Urinary bladder (tissue), 4 donors: ENCODE measurements around the gene TXLNB. TPM values are rescaled to one million over a fixed set of nuclear protein-coding genes. Genes with fewer than 3 reads are reported as not detected.
"Not testable (repeated sequence)": the region's sequence is repeated elsewhere in the genome, so short reads cannot be mapped to it uniquely, and the experiment has no call there.

Source experiments
- DNase-seq: peaks from one replicate; pipeline ENCODE4 v3.0.0-alpha.2; 2015; ENCODE audit errors: extremely low spot score
- H3K27ac ChIP-seq: one replicate; pipeline ENCODE4 v1.5.1; 2013; ENCODE audit warnings: low read depth, mild to moderate bottlenecking, moderate library complexity
- H3K36me3 ChIP-seq: one replicate; pipeline ENCODE4 v1.6.1; 2013; ENCODE audit warnings: mild to moderate bottlenecking, moderate library complexity; ENCODE audit not compliant: insufficient read depth
- H3K4me1 ChIP-seq: one replicate; pipeline ENCODE4 v1.6.1; 2013; ENCODE audit warnings: mild to moderate bottlenecking, moderate library complexity; ENCODE audit not compliant: insufficient read depth
- H3K4me3 ChIP-seq: one replicate; pipeline ENCODE4 v1.5.1; 2013; ENCODE audit warnings: low read depth, low read length
- WGBS: extraction: QIAGEN DNeasy Blood & Tissue Kit; methylation state at CpG from one replicate; pipeline ENCODE4 v1.1.7; 2013; 5-methylcytosine and 5-hydroxymethylcytosine counted together
- polyA plus RNA-seq: library from polyadenylated mRNA; stranded (reverse); fragments of 200-250 nt; gene quantifications from one replicate; pipeline ENCODE4 v1.2.3, GENCODE V29; 2013
- total RNA-seq: library from RNA; depleted of rRNA; stranded (reverse); fragments of >200 nt; gene quantifications from one replicate; pipeline ENCODE4 v1.2.3, GENCODE V29; 2014
- donor health status: healthy with polysubstance abuse.
- donor health status: healthy.

TXLNB gene
- total and polyA plus RNA-seq, 2 donors: 0.58 to 8.0 TPM

DNA sequence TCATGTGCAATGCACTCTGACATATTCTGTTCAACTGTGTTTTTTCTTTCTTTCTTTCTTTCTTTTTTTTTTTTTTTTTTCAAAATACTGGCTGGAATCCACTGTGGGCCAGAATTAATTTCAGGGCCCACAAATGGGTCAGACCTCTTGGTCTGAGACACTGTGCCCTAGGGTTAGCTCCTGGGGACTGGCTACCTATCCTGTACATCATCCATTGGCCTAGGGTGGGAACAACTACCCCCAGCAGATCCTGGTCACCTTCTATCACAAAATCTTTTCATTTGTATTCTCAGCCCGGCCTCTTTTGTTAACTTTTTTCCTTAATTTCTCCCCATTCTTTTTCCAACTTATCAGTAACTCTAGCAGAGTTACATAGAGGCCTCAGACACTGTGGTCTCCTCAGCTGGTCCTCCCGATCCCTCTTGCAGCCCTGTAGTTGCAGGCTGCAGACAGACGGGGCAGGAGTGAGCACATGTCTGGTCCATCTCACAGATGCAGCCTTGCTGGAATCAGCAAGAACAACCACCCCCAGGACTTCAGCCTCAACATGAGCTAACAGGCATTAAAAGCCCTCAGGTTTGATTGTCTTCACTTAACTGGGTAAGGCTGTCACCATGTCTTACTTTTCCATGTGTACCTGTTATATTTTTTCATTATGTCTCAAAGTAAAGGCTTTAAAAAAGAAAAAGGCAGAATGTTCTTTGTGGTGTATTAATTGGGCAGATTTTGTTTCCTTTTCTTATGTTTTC lies 41.3 kb downstream of the TXLNB start:
- no peak for DNase-seq
- Histone ChIP-seq H3K4me1 (no peaks in the 10 kb centered on the region), H3K27ac (no peak overlapping the region), H3K36me3 (no peaks in the 10 kb centered on the region), H3K4me3 (no peak overlapping the region)
- WGBS: 50% methylated on average over 3 of the region's 3 CpGs

DNA sequence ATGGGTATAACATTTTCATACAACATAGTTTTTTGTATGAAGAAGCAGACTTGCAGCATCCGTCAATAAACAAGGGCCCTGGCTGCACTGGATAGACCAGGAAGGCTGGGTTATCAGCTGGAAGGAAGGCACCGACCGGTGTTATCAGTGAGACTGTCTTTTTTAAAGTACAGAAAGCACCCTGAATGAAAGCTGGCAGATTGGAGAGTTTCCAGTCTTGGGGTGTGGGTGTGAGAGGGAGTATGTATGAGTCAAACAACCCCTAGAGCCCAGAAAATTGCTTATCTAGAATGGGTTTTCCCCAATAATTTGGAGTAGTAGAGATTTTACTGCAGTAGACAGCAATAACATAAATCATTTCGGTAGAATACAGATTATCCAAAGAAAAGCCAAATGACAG lies 42.4 kb downstream of the TXLNB start:
- 61% methylated on average over 4 of the region's 4 CpGs for WGBS
- H3K4me1 ChIP-seq: no peaks in the 10 kb centered on the region
- no peak for DNase-seq
- no peaks in the 10 kb centered on the region for H3K36me3 ChIP-seq
- H3K4me3 ChIP-seq: no peak overlapping the region
- H3K27ac ChIP-seq: no peak overlapping the region

DNA sequence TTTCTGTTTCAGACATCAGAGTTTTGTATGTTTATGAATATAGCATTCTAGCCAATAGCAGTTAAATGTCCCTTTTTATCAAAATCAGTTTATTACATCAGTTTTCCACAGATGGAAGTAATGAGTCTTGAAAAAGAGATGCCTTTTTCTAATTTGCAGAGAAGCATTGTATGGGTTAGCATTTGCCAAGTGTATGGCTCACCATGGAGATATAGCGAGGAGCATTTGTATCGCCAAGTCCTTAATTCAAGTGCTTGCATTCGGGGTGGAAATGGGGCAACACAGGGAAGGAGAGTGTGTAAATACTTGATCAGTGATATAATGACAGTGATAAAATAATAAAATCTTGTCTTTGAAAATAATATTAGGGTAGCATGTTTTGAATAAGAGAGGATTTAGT lies 42.9 kb downstream of the TXLNB start:
- no peak for DNase-seq
- H3K4me1 ChIP-seq: no peaks in the 10 kb centered on the region
- H3K4me3 ChIP-seq: no peak overlapping the region
- H3K27ac ChIP-seq: no peak overlapping the region
- H3K36me3 ChIP-seq: no peaks in the 10 kb centered on the region
- 86% methylated on average over 3 of the region's 3 CpGs for WGBS

DNA sequence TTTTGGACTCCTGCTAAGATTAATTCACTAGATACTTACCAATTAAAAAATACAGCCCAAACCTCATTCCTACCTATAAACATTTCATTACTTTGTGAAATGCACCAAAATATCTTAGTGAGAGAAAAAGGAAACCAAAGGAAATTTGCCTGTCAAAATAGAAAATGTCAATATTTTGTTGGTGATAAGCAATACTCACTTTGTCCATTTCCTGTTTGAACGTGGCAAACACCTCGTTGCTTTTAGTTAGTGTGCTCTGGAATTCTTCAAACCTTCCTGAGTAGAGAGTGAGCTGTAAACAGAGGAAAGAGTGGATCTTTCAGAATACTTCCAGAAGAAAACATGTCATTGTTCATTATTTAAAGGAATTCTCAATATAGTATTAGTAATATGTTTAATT lies 44.2 kb downstream of the TXLNB start:
- H3K4me1 ChIP-seq: no peaks in the 10 kb centered on the region
- H3K4me3 ChIP-seq: no peak overlapping the region
- no peak overlapping the region for H3K27ac ChIP-seq
- H3K36me3 ChIP-seq: no peaks in the 10 kb centered on the region
- no peak for DNase-seq
- 48% methylated on average over 2 of the region's 2 CpGs for WGBS

DNA sequence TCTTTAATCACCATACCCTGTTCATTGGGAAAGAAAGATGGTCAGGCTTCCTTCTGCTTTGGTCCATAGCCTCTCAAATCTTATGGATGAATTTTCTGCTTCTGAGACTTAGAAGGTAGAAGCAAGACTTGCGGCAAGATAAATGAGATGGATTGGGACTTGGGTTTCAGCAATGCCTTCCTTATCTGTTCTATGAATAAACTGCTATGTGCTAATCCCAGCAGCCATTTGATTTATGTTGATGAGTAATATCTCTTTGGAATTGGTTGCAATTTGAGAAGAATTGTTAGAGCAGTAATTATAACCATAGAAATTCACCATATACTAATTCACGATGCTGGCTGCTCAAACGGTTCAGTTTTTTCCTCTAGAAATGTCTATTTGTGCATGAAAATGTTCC lies 48.3 kb downstream of the TXLNB start:
- WGBS: 95% methylated on average over 3 of the region's 3 CpGs
- Histone ChIP-seq H3K4me3 (no peak overlapping the region), H3K4me1 (no peaks in the 10 kb centered on the region), H3K36me3 (no peaks in the 10 kb centered on the region), H3K27ac (no peak overlapping the region)
- no peak for DNase-seq

DNA sequence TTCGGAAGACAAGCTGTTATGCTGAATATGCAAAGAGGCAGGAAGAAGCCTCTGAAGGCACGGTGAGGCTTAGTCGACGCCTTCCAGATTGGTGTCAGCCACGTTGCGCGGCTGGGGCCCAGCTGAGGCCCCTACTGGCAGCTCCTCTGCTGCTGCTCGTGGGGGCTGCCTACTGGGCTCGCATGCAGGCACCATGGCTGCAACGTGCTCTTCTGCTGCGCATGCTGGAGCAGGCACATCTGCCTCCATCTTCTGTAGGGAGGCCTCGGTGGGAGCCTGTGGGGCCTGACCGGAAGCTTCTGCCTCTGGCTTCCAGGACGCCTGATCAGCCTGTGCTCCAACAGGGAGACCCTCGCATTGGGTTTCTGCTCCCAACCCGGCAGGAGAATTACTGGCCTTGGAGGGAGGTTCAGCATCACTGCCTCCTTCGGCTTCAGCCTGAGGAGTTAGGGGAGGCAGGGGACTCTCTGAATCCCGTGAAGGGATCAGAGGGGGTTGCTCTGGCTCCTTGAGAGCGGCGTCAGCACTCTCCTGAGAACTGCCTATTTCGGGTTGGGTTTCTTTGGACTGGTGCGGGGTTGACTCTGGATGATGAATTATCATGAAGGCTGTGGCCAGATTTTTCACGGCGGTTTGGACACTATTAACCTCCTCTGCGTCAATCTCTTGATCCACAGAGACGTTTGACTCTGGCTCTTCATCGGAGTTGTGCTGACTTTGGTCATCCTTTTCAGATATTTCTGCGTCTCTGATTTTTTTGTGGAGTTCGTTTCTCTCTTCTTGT lies 49.1 kb downstream of the TXLNB start:
- H3K27ac ChIP-seq: no peak overlapping the region
- DNase-seq: no peak
- no peak overlapping the region for H3K4me3 ChIP-seq
- no peaks in the 10 kb centered on the region for H3K36me3 ChIP-seq
- WGBS: 94% methylated on average over 29 of the region's 29 CpGs
- H3K4me1 ChIP-seq: no peaks in the 10 kb centered on the region

DNA sequence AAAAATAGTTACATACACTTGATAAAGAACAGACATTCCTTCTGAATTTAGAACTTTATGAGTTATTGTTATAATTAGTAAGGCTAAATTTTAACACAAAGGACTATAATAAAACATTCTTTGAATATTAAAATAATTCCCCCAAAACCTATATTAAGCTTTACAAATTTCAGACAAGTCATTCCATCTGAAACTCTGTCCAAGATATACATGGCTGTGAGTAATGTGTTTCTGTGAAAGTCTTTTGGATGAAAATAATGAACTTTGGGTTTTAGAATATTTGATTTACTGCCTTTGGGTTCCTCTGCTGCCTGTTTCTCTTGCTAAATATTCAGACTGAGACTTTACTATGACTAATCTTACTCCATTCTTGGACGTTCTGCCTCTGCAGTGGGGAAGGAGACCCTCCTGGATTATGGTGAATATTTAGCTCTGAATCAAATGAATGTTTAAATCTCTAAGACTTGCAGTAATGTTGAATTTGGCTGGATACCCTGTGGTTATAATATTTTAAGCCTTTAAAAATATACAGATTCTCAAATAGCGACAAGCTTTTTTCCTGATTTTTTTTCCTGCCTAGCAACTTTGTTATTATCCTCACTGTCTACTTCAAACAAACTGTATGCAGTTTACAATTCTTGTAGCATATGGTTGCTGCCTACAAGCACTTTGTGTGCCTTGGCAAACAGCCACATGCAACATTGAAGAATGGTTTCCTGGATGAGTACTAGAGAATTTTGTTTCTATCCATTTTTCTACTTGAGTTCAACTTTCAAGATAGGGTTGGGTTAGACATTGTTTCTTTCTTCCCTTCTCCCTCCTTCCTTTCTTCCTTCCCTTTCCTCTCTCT lies 51.4 kb downstream of the TXLNB start:
- 9% methylated on average over 2 of the region's 2 CpGs for WGBS
- Histone ChIP-seq H3K27ac (no peak overlapping the region), H3K4me3 (no peak overlapping the region), H3K36me3 (no peaks in the 10 kb centered on the region), H3K4me1 (no peaks in the 10 kb centered on the region)
- DNase-seq: peak; percentile 80

DNA sequence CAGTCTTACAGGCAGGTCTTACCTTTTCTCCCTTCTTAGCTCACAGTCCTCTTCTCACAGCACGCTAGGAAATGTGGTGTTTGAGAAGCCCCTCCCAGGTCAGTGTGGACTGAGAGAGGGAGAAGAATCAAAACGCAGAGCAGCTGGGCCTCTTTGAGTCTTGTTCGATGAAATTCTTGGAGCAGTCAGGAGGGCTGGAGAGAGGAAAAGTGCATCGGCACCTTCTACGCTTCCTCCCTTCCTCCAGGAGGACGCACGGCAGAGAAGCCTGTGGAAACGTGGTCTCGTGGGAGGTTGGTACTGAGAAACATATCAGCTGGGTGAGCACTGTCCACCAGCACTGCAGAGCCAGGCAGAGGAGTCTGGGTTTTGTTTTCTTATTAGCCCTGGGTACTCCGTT lies 52.7 kb downstream of the TXLNB start:
- DNase-seq: no peak
- Histone ChIP-seq H3K36me3 (no peaks in the 10 kb centered on the region), H3K4me1 (no peaks in the 10 kb centered on the region), H3K4me3 (no peak overlapping the region), H3K27ac (no peak overlapping the region)
- WGBS: 46% methylated on average over 10 of the region's 10 CpGs

DNA sequence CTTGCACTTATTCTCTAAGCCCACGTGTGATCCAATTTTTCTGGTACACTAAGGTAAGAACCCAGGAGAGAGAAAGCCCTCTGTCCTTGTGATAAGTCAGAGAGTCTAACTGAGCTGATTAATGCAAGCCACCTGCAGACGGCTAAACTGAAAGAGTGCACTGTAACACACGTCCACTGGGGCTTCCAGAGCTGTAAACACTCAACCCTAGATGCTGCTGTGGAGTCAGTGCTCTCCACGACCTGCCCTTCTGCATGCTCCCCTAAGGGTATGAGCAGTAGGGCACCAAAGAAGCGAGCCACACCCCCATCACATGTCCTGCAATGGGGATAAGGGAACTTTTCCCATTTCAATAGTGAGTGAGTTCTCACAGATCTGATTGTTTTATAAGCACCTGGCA lies 55.7 kb downstream of the TXLNB start:
- Histone ChIP-seq H3K4me1 (no peaks in the 10 kb centered on the region), H3K36me3 (no peaks in the 10 kb centered on the region), H3K4me3 (no peak overlapping the region), H3K27ac (no peak overlapping the region)
- WGBS: 89% methylated on average over 5 of the region's 5 CpGs
- DNase-seq: no peak

DNA sequence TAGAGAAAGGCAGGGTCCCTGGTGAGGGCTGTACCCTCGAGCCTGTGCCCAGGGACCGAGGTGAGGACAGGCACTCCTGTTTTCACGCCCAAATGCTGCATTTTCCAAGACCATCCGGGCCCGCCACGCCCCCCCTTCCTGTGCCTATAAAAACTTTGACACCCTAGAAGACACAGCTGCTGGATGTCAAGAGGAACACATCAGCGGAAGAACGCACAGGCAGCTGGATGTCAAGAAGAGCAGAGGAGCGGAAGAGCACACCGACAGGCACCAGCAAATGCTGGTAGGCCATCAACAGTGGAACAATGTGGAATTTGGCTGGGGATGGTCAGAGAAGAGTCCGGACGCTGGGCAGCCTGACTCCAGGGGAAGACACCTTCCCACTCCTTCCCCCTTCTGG lies 56.1 kb downstream of the TXLNB start:
- Histone ChIP-seq H3K36me3 (no peaks in the 10 kb centered on the region), H3K4me3 (no peak overlapping the region), H3K4me1 (no peaks in the 10 kb centered on the region), H3K27ac (no peak overlapping the region)
- DNase-seq: no peak
- WGBS: 84% methylated on average over 12 of the region's 12 CpGs

DNA sequence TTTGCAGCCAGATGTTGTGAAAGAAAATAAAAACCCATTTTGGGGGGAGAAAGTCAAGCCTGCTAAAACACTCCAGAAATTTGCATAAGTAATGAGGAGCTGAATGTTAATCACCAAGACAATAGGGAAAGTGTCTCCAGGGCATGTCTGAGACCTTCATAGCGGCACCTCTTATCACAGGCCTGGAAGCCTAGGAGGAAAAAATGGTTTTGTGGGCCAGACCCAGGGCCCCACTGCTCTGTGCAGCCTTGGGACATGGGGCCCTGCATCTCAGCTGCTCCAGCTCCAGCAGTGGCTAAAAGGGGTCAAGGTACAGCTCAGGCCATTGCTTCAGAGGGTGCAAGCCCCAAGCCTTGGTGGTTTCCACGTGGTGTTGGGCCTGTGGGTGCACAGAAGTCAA lies 57.6 kb downstream of the TXLNB start:
- not testable (repeated sequence) for H3K4me3 ChIP-seq, H3K4me1 ChIP-seq, H3K36me3 ChIP-seq, H3K27ac ChIP-seq, DNase-seq
- 85% methylated on average over 2 of the region's 2 CpGs for WGBS

DNA sequence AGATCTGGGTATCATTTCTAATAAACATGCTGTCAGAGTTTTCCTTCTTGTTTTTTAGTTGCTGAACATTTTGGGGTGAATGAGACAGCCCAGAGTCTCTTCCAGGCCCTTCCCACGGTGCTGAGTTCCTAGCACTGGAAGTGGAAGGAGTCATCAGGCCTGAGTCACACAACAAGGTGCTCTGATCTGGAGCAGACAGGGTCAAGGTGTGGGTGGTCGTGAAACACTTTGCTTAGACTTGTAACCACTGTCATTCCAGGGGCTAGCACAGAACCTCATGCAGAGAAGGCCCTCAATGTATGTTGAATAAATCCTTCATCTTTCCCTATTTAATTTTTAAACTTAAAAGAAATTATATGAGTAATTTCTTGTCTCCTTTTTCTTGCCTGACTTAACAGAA lies 60.6 kb downstream of the TXLNB start:
- H3K36me3 ChIP-seq: no peaks in the 10 kb centered on the region
- H3K4me1 ChIP-seq: peaks cover 2% of the 10 kb centered on the region
- no peak overlapping the region for H3K27ac ChIP-seq
- no peak overlapping the region for H3K4me3 ChIP-seq
- DNase-seq: no peak
- 59% methylated on average over 2 of the region's 2 CpGs for WGBS

DNA sequence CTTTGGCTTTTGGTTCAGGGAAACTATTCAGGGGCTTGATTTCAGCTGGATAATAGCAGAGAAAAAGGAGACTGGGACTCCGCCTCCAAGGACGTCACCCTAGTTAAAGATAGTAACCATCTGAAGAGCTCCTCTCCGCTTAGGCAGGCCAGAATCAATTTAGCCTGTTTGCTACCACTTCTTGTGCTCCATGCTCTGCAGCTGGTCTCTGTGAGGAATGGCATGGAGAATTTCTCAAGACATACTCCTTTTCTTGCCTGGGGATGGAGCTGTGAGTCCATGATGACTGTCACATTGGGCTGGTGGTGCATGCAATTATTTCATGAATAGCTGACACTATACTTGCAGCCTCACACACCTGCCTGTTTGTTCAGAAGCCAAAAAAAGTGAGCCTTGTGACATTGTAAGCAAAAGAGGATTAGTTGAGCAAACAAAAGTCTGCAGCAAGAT lies 61.4 kb downstream of the TXLNB start:
- no peak overlapping the region for H3K4me3 ChIP-seq
- no peaks in the 10 kb centered on the region for H3K36me3 ChIP-seq
- peaks cover 2% of the 10 kb centered on the region for H3K4me1 ChIP-seq
- WGBS: 55% methylated on average over 3 of the region's 3 CpGs
- no peak for DNase-seq
- H3K27ac ChIP-seq: no peak overlapping the region
